H9 (cell line): ENCODE data around the gene WDR73. TPM values are rescaled to one million over a fixed set of nuclear protein-coding genes. Genes with fewer than 3 reads are reported as not detected.

Source experiments
- DNase-seq: peaks from one replicate; pipeline ENCODE4 v3.0.0-alpha.2; 2017
- H2AFZ ChIP-seq: one replicate; pipeline ENCODE4 v1.6.1; 2013; ENCODE audit warnings: mild to moderate bottlenecking, low read length, control low read depth, moderate library complexity
- H2AK5ac ChIP-seq: 2 replicates; pipeline ENCODE4 v1.6.1; 2013; ENCODE audit warnings: low read length, control low read depth, mixed read lengths; ENCODE audit not compliant: insufficient read length
- H2BK120ac ChIP-seq: one replicate; pipeline ENCODE4 v1.6.1; 2013; ENCODE audit warnings: low read depth, mild to moderate bottlenecking, low read length, control low read depth, inconsistent platforms; ENCODE audit not compliant: poor library complexity, severe bottlenecking
- H2BK12ac ChIP-seq: 2 replicates; pipeline ENCODE4 v1.6.1; 2013; ENCODE audit warnings: low read length, control low read depth, mixed read lengths, low read depth; ENCODE audit not compliant: insufficient read length
- H2BK15ac ChIP-seq: 2 replicates; pipeline ENCODE4 v1.6.1; 2013; ENCODE audit warnings: low read depth, low read length, control low read depth
- H2BK20ac ChIP-seq: one replicate; pipeline ENCODE4 v1.6.1; 2013; ENCODE audit warnings: low read depth, mild to moderate bottlenecking, low read length, control low read depth, inconsistent platforms; ENCODE audit not compliant: poor library complexity, severe bottlenecking
- H2BK5ac ChIP-seq: 2 replicates; pipeline ENCODE4 v1.6.1; 2013; ENCODE audit warnings: low read length, control low read depth, mixed read lengths; ENCODE audit not compliant: insufficient read length
- H3K14ac ChIP-seq: 2 replicates; pipeline ENCODE4 v1.6.1; 2013; ENCODE audit warnings: low read length, control low read depth; ENCODE audit not compliant: insufficient read depth
- H3K18ac ChIP-seq: 2 replicates; pipeline ENCODE4 v1.6.1; 2013; ENCODE audit warnings: low read depth, mild to moderate bottlenecking, mixed read lengths, low read length, control low read depth; ENCODE audit not compliant: insufficient read length
- H3K23ac ChIP-seq: 2 replicates; pipeline ENCODE4 v1.6.1; 2013; ENCODE audit warnings: low read length, control low read depth, mixed read lengths, low read depth; ENCODE audit not compliant: insufficient read length
- H3K23me2 ChIP-seq: 2 replicates; pipeline ENCODE4 v1.6.1; 2013; ENCODE audit warnings: low read depth, mild to moderate bottlenecking, mixed read lengths, low read length, control low read depth; ENCODE audit not compliant: insufficient read length, poor library complexity, severe bottlenecking
- H3K27ac ChIP-seq: 2 replicates; pipeline ENCODE4 v1.5.1; 2013; ENCODE audit warnings: low read length, control low read depth, mixed read lengths, low read depth; ENCODE audit not compliant: insufficient read length
- H3K27me3 ChIP-seq: 2 replicates; pipeline ENCODE4 v1.6.1; 2013; ENCODE audit warnings: low read length, control low read depth, inconsistent platforms; ENCODE audit not compliant: insufficient read depth
- H3K4ac ChIP-seq: 2 replicates; pipeline ENCODE4 v1.6.1; 2013; ENCODE audit warnings: low read depth, mild to moderate bottlenecking, control low read depth, inconsistent platforms, low read length, moderate library complexity
- H3K4me1 ChIP-seq: 2 replicates; pipeline ENCODE4 v1.6.1; 2013; ENCODE audit warnings: low read length, control low read depth, inconsistent platforms; ENCODE audit not compliant: insufficient read depth
- H3K4me2 ChIP-seq: 2 replicates; pipeline ENCODE4 v1.6.1; 2013; ENCODE audit warnings: low read length, control low read depth, mixed read lengths; ENCODE audit not compliant: insufficient read length, insufficient read depth
- H3K56ac ChIP-seq: 2 replicates; pipeline ENCODE4 v1.6.1; 2013; ENCODE audit warnings: low read depth, mild to moderate bottlenecking, mixed read lengths, low read length, control low read depth; ENCODE audit not compliant: insufficient read length
- H3K79me1 ChIP-seq: 2 replicates; pipeline ENCODE4 v1.6.1; 2013; ENCODE audit warnings: low read depth, mild to moderate bottlenecking, moderate library complexity, low read length, control low read depth, inconsistent platforms; ENCODE audit not compliant: insufficient read depth, poor library complexity, severe bottlenecking
- H3K79me2 ChIP-seq: 2 replicates; pipeline ENCODE4 v1.6.1; 2013; ENCODE audit warnings: low read length, control low read depth, inconsistent platforms; ENCODE audit not compliant: insufficient read depth
- H3K9ac ChIP-seq: 2 replicates; pipeline ENCODE4 v1.6.1; 2013; ENCODE audit warnings: low read length, control low read depth, mixed read lengths; ENCODE audit not compliant: insufficient read length; ENCODE audit errors: extremely low read depth
- H3K9me3 ChIP-seq: one replicate; pipeline ENCODE4 v1.6.1; 2013; ENCODE audit warnings: low read depth, low read length, inconsistent platforms; ENCODE audit not compliant: control insufficient read depth
- H3T11ph ChIP-seq: one replicate; pipeline ENCODE4 v1.6.1; 2013; ENCODE audit warnings: mild to moderate bottlenecking, low read length, control low read depth, inconsistent platforms
- H4K20me1 ChIP-seq: one replicate; pipeline ENCODE4 v1.6.1; 2013; ENCODE audit not compliant: control insufficient read depth, insufficient read length, insufficient read depth
- H4K5ac ChIP-seq: 2 replicates; pipeline ENCODE4 v1.6.1; 2013; ENCODE audit warnings: low read depth, mild to moderate bottlenecking, mixed read lengths, low read length, control low read depth; ENCODE audit not compliant: insufficient read length
- H4K8ac ChIP-seq: replicated peaks from 2 replicates; pipeline ENCODE4 v1.6.1; 2013; ENCODE audit warnings: low read length, control low read depth, mixed read lengths, low read depth; ENCODE audit not compliant: insufficient read length
- H4K91ac ChIP-seq: 2 replicates; pipeline ENCODE4 v1.6.1; 2013; ENCODE audit warnings: low read depth, mild to moderate bottlenecking, moderate library complexity, mixed read lengths, low read length, control low read depth; ENCODE audit not compliant: insufficient read length
- H3K27ac Mint-ChIP-seq, 3 experiments: 2 replicates in 2 of 3; 3 replicates in 1 of 3; pipeline ENCODE4 v1.8.0; 2020 to 2021; ENCODE audit warnings: mixed read lengths in 3 of 3, mild to moderate bottlenecking in 1 of 3, moderate library complexity in 1 of 3
- H3K27me3 Mint-ChIP-seq: 2 replicates; pipeline ENCODE4 v1.8.0; 2021; ENCODE audit warnings: low read depth, mild to moderate bottlenecking, moderate library complexity, mixed read lengths
- H3K36me3 Mint-ChIP-seq, 3 experiments: 2 replicates in 2 of 3; 3 replicates in 1 of 3; pipeline ENCODE4 v1.8.0; 2020 to 2021; ENCODE audit warnings: low read depth in 3 of 3, mixed read lengths in 3 of 3; ENCODE audit not compliant: insufficient read depth in 1 of 3
- H3K4me1 Mint-ChIP-seq, 2 experiments: 2 replicates each; pipeline ENCODE4 v1.8.0; 2020; ENCODE audit warnings: mixed read lengths in 2 of 2
- H3K4me3 Mint-ChIP-seq, 2 experiments: 2 replicates in 1 of 2; 3 replicates in 1 of 2; pipeline ENCODE4 v1.8.0; 2020 to 2021; ENCODE audit warnings: mild to moderate bottlenecking in 2 of 2, mixed read lengths in 2 of 2, moderate library complexity in 1 of 2
- H3K9me3 Mint-ChIP-seq, 2 experiments: 2 replicates in 1 of 2; 3 replicates in 1 of 2; pipeline ENCODE4 v1.8.0; 2020; ENCODE audit warnings: mild to moderate bottlenecking in 2 of 2, mixed read lengths in 2 of 2, moderate library complexity in 1 of 2
- WGBS: extraction: QIAGEN DNeasy Blood & Tissue Kit; methylation state at CpG from one replicate; pipeline ENCODE4 v1.1.7; 2013; ENCODE audit warnings: missing lambda C conversion rate, low lambda C conversion rate, mixed read lengths; ENCODE audit not compliant: insufficient read length; ENCODE audit errors: extremely low coverage; 5-methylcytosine and 5-hydroxymethylcytosine counted together
- total RNA-seq: library from RNA; stranded (reverse); gene quantifications from 2 replicates; pipeline ENCODE4 v1.2.1, GENCODE V29; 2021
- TF ChIP-seq, protein P1 (sequence below): fragments of 200-600 bp; sonication (generic); conservative IDR thresholded peaks from 3 replicates; pipeline ENCODE4 v1.8.0; 2021; ENCODE audit warnings: antibody characterized with exemption, mild to moderate bottlenecking

The WDR73 gene
- total RNA-seq, 1 experiment from 2014 or later: 41.6 TPM

DNA sequence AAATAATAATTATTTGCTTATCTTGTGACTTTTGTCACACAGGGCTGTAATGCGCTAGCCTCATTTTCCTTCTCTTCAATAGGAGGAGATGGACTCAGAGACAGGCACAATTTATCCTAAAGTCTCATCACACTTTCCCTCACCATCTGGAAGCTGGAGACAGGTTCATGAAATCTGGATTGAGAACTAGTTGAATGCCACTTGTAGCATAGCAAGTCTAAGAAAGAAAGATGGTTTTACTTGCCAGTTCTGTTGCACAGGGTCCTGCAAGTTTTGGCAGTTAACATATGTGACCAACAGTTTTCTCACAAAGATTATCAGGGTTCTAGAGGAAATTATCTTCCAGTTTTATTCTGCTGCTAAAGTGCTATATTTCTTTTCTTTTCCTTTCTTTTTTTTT, 62.3 kb downstream of the WDR73 start:
- no peak overlapping the region for H2AK5ac ChIP-seq
- no peak overlapping the region for H2BK20ac ChIP-seq
- no peak overlapping the region for H2BK12ac ChIP-seq
- DNase-seq: no peak
- H3K23me2 ChIP-seq: no peaks in the 10 kb centered on the region
- H3K27ac ChIP-seq: no peak overlapping the region
- H3K27ac Mint-ChIP-seq: no peak overlapping the region
- peaks cover 22 to 28% of the 10 kb centered on the region in 2 experiments for H3K4me1 Mint-ChIP-seq
- no peak overlapping the region for H2AFZ ChIP-seq
- no peak overlapping the region for H3K14ac ChIP-seq
- no peak overlapping the region for H4K91ac ChIP-seq
- H4K5ac ChIP-seq: no peak overlapping the region
- peaks cover 11 to 18% of the 10 kb centered on the region in 2 experiments for H3K9me3 Mint-ChIP-seq
- no peak overlapping the region for H3K4ac ChIP-seq
- H3K4me2 ChIP-seq: no peak overlapping the region
- H3K36me3 Mint-ChIP-seq: peaks cover 0 to 17% (median 16%) of the 10 kb centered on the region in 3 experiments; a peak in 4 of 7 replicates
- no peak overlapping the region for H3T11ph ChIP-seq
- TF ChIP-seq, protein P1, sequence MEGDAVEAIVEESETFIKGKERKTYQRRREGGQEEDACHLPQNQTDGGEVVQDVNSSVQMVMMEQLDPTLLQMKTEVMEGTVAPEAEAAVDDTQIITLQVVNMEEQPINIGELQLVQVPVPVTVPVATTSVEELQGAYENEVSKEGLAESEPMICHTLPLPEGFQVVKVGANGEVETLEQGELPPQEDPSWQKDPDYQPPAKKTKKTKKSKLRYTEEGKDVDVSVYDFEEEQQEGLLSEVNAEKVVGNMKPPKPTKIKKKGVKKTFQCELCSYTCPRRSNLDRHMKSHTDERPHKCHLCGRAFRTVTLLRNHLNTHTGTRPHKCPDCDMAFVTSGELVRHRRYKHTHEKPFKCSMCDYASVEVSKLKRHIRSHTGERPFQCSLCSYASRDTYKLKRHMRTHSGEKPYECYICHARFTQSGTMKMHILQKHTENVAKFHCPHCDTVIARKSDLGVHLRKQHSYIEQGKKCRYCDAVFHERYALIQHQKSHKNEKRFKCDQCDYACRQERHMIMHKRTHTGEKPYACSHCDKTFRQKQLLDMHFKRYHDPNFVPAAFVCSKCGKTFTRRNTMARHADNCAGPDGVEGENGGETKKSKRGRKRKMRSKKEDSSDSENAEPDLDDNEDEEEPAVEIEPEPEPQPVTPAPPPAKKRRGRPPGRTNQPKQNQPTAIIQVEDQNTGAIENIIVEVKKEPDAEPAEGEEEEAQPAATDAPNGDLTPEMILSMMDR: no peak
- H3K9ac ChIP-seq: no peak overlapping the region
- H3K4me1 ChIP-seq: no peaks in the 10 kb centered on the region; the same call in 1 of the 2 replicates
- no peaks in the 10 kb centered on the region for H3K79me1 ChIP-seq
- H2BK120ac ChIP-seq: no peak overlapping the region
- H3K27me3 Mint-ChIP-seq: peaks cover 38% of the 10 kb centered on the region
- H3K79me2 ChIP-seq: no peaks in the 10 kb centered on the region
- WGBS: no CpG with 5 or more reads among the region's 1 CpG
- H3K27me3 ChIP-seq: no peaks in the 10 kb centered on the region
- no peak overlapping the region for H3K4me3 Mint-ChIP-seq
- no peak overlapping the region for H3K18ac ChIP-seq
- no peak overlapping the region for H3K23ac ChIP-seq
- H4K20me1 ChIP-seq: no peaks in the 10 kb centered on the region
- H2BK5ac ChIP-seq: no peak overlapping the region
- no peak overlapping the region for H3K56ac ChIP-seq
- H2BK15ac ChIP-seq: no peak overlapping the region
- H3K9me3 ChIP-seq: no peaks in the 10 kb centered on the region
- no peak overlapping the region for H4K8ac ChIP-seq
